PC-3 (cell line): ENCODE results near the gene GRB7. TPM values are rescaled to one million over a fixed set of nuclear protein-coding genes. Genes with fewer than 3 reads are reported as not detected.

Experiments
- ATAC-seq: fragments of 200-7000 bp; cut with Tn5 transposase; 2 replicates; pipeline ENCODE4 v1.9.1; 2020; ENCODE audit warnings: mild to moderate bottlenecking, moderate library complexity
- BruUV-seq: library from RNA; stranded (reverse); fragments of 400-500 nt; replicated peaks from 2 replicates; lab custom pipeline; 2021; lab: Mats Ljungman, UMichigan
- CTCF ChIA-PET: fragments of 300-600 bp; sonication (Branson Sonifier 250); formaldehyde crosslinking; loops from one replicate; lab custom pipeline; 2022; ENCODE audit warnings: antibody characterized with exemption; lab: Charles Lee
- POLR2A ChIA-PET: fragments of 300-600 bp; sonication (Branson Sonifier 250); formaldehyde crosslinking; loops from one replicate; lab custom pipeline; 2022; ENCODE audit warnings: antibody characterized with exemption; ENCODE audit not compliant: unreplicated experiment; lab: Charles Lee
- DNase-seq: peaks from one replicate; pipeline ENCODE4 v3.0.0-alpha.2; 2015
- H2AFZ ChIP-seq: fragments of 300-600 bp; sonication (generic); 2 replicates; pipeline ENCODE4 v1.6.0; 2016; ENCODE audit warnings: antibody characterized with exemption, low read length
- H3F3A ChIP-seq: fragments of 300-600 bp; sonication (generic); one replicate; pipeline ENCODE4 v1.6.0; 2017; ENCODE audit warnings: antibody characterized with exemption, low read length, control low read depth, mild to moderate bottlenecking; ENCODE audit not compliant: unreplicated experiment
- H3K27ac ChIP-seq: fragments of 300-600 bp; sonication (generic); 2 replicates; pipeline ENCODE4 v1.5.1; 2016; ENCODE audit warnings: mild to moderate bottlenecking, low read length
- H3K27me3 ChIP-seq: fragments of 300-600 bp; sonication (generic); 2 replicates; pipeline ENCODE4 v1.6.1; 2016; ENCODE audit warnings: low read length, mixed read lengths
- H3K36me3 ChIP-seq: fragments of 300-600 bp; sonication (generic); 2 replicates; pipeline ENCODE4 v1.6.1; 2016; ENCODE audit warnings: low read depth, mixed run types, low read length, mixed read lengths
- H3K4me1 ChIP-seq: fragments of 300-600 bp; sonication (generic); 2 replicates; pipeline ENCODE4 v1.5.1; 2016; ENCODE audit warnings: low read length; ENCODE audit not compliant: insufficient read depth
- H3K4me2 ChIP-seq: fragments of 300-600 bp; sonication (generic); 2 replicates; pipeline ENCODE4 v1.6.0; 2016; ENCODE audit warnings: low read length
- H3K4me3 ChIP-seq: fragments of 300-600 bp; sonication (generic); 2 replicates; pipeline ENCODE4 v1.5.1; 2016; ENCODE audit warnings: mild to moderate bottlenecking, low read length, mixed read lengths
- H3K79me2 ChIP-seq: fragments of 300-600 bp; sonication (generic); 2 replicates; pipeline ENCODE4 v1.6.1; 2017; ENCODE audit warnings: low read length, mixed read lengths
- H3K9ac ChIP-seq: fragments of 300-600 bp; sonication (generic); 2 replicates; pipeline ENCODE4 v1.6.0; 2016; ENCODE audit warnings: mild to moderate bottlenecking, low read length
- H3K9me2 ChIP-seq: fragments of 300-600 bp; sonication (generic); replicated peaks from 2 replicates; pipeline ENCODE4 v1.6.1; 2016; ENCODE audit warnings: mixed run types, low read length, mixed read lengths
- H3K9me3 ChIP-seq: fragments of 300-600 bp; sonication (generic); 2 replicates; pipeline ENCODE4 v1.6.1; 2016; ENCODE audit warnings: low read length, mixed read lengths
- H4K20me1 ChIP-seq: fragments of 300-600 bp; sonication (generic); 2 replicates; pipeline ENCODE4 v1.6.1; 2016; ENCODE audit warnings: low read length, mixed read lengths
- CTCF ChIP-seq: fragments of 300-600 bp; sonication (generic); conservative IDR thresholded peaks from 2 replicates; pipeline ENCODE4 v1.5.1; 2017; ENCODE audit warnings: antibody characterized with exemption, low read depth, mild to moderate bottlenecking, low read length
- EZH2 ChIP-seq: fragments of 300-600 bp; sonication (generic); IDR thresholded peaks from one replicate; pipeline ENCODE4 v1.6.1; 2017; ENCODE audit warnings: antibody characterized with exemption, mild to moderate bottlenecking, low read length; ENCODE audit not compliant: unreplicated experiment
- EZH2phosphoT487 ChIP-seq: fragments of 300-600 bp; sonication (generic); IDR thresholded peaks from 2 replicates; pipeline ENCODE4 v1.6.1; 2018; ENCODE audit warnings: mild to moderate bottlenecking, antibody characterized with exemption, low read length, borderline replicate concordance
- intact Hi-C: fragments of 100-400 bp; cut with micrococcal nuclease; formaldehyde crosslinking; loops from 2 replicates; pipeline ENCODE4 v1.9.0; 2023
- total RNA-seq: library from RNA; depleted of rRNA; stranded (reverse); fragments of >200 nt; gene quantifications from 2 replicates; pipeline ENCODE4 v1.2.3, GENCODE V29; 2014

The GRB7 gene
- total RNA-seq, 1 experiment from 2014 or later: 31.3 TPM

- no peak for ATAC-seq
- H3K36me3 ChIP-seq: no peaks in the 10 kb centered on the region
- H3K4me2 ChIP-seq: no peak overlapping the region
- no peaks in the 10 kb centered on the region for H3K9me2 ChIP-seq
- no peaks in the 10 kb centered on the region for H3F3A ChIP-seq
- no peak for TF ChIP-seq EZH2phosphoT487
- TF ChIP-seq CTCF: no peak
- TF ChIP-seq EZH2: no peak
- no peak overlapping the region for H3K27ac ChIP-seq
- no peaks in the 10 kb centered on the region for H4K20me1 ChIP-seq
- no peak overlapping the region for H3K9ac ChIP-seq
- no peak overlapping the region for H2AFZ ChIP-seq
- intact Hi-C loops: no loop called here
- POLR2A ChIA-PET: no interaction called here
- CTCF ChIA-PET: no interaction called here
- H3K27me3 ChIP-seq: no peaks in the 10 kb centered on the region
- no peaks in the 10 kb centered on the region for H3K9me3 ChIP-seq
- H3K79me2 ChIP-seq: 0 out of 2 replicates have a peak, but pooled peaks cover 7% of the 10 kb centered on the region
- DNase-seq: no peak
- peaks cover 4% of the 10 kb centered on the region; the same call in 1 of the 2 replicates for H3K4me1 ChIP-seq
- H3K4me3 ChIP-seq: no peak overlapping the region
- no TSS peak for BruUV-seq
Measured at GRCh38 chr17:39726617-39727016, 11.1 kb upstream of the GRB7 start.

- no peak overlapping the region for H2AFZ ChIP-seq
- TF ChIP-seq CTCF (no peak), EZH2phosphoT487 (no peak), EZH2 (no peak)
- no peaks in the 10 kb centered on the region for H3K27me3 ChIP-seq
- BruUV-seq: no TSS peak
- DNase-seq (no peak), ATAC-seq (no peak)
- no peak overlapping the region for H3K4me2 ChIP-seq
- H4K20me1 ChIP-seq: no peaks in the 10 kb centered on the region
- H3K27ac ChIP-seq: no peak overlapping the region
- ChIA-PET CTCF (no interaction called here), POLR2A (no interaction called here)
- H3F3A ChIP-seq: no peaks in the 10 kb centered on the region
- H3K36me3 ChIP-seq: no peaks in the 10 kb centered on the region
- peaks cover 4% of the 10 kb centered on the region; the same call in 1 of the 2 replicates for H3K4me1 ChIP-seq
- no peaks in the 10 kb centered on the region for H3K9me3 ChIP-seq
- no peak overlapping the region for H3K9ac ChIP-seq
- intact Hi-C loops: no loop called here
- H3K4me3 ChIP-seq: no peak overlapping the region
- H3K79me2 ChIP-seq: 0 out of 2 replicates have a peak, but pooled peaks cover 7% of the 10 kb centered on the region
- no peaks in the 10 kb centered on the region for H3K9me2 ChIP-seq
Measured at GRCh38 chr17:39727556-39727955, 10.2 kb upstream of the GRB7 start.

- no peak for TF ChIP-seq EZH2
- TF ChIP-seq EZH2phosphoT487: no peak
- TF ChIP-seq CTCF: no peak
- Histone ChIP-seq H3F3A (no peaks in the 10 kb centered on the region), H3K27me3 (no peaks in the 10 kb centered on the region), H3K9ac (0 out of 2 replicates have a peak overlapping the region, but pooled peaks have one; percentile 70), H3K27ac (no peak overlapping the region), H3K4me1 (peaks cover 4% of the 10 kb centered on the region; the same call in 1 of the 2 replicates), H3K79me2 (0 out of 2 replicates have a peak, but pooled peaks cover 7% of the 10 kb centered on the region), H3K9me3 (no peaks in the 10 kb centered on the region), H3K4me2 (peak overlapping the region; percentile 96), H3K9me2 (no peaks in the 10 kb centered on the region), H2AFZ (no peak overlapping the region), H3K4me3 (peak overlapping the region; percentile 79), H4K20me1 (no peaks in the 10 kb centered on the region), H3K36me3 (no peaks in the 10 kb centered on the region)
- CTCF ChIA-PET: interaction anchor here (0.6 kb wide), 2 partner anchors 10 to 61 kb away, joined by 3 to 4 read pairs; no protein-coding TSS in a partner anchor
- DNase-seq (no peak), ATAC-seq (no peak)
- POLR2A ChIA-PET: interaction anchor here (0.6 kb wide), 1 partner anchor 943 kb away, joined by 12 read pairs; no protein-coding TSS in a partner anchor
- intact Hi-C loops: no loop called here
- BruUV-seq: no TSS peak
Measured at GRCh38 chr17:39729280-39729851, 8.4 kb upstream of the GRB7 start.
